Adipose tissue (tissue), 3 donors: ENCODE measurements around the gene ITGAL. TPM values are rescaled to one million over a fixed set of nuclear protein-coding genes. Genes with fewer than 3 reads are reported as not detected.

Source experiments
- H3K27ac ChIP-seq: one replicate; pipeline ENCODE4 v1.5.1; 2013; ENCODE audit warnings: low read depth, low read length
- WGBS, 3 donors: extraction: QIAGEN DNeasy Blood & Tissue Kit; methylation state at CpG; one replicate each; pipeline ENCODE4 v1.1.7; 2013; 5-methylcytosine and 5-hydroxymethylcytosine counted together
- polyA plus RNA-seq, 3 donors: library from polyadenylated mRNA; stranded (reverse); fragments of 200-250 nt; gene quantifications; one replicate each; pipeline ENCODE4 v1.2.3, GENCODE V29; 2013
- donor health status: healthy with polysubstance abuse.
- donor health status: Bipolar disorder and iron deficiency.
- donor health status: healthy.

The ITGAL gene
- polyA plus RNA-seq: 1 to 10 TPM; 1.2 to 5.3 (median 4.3) TPM

DNA sequence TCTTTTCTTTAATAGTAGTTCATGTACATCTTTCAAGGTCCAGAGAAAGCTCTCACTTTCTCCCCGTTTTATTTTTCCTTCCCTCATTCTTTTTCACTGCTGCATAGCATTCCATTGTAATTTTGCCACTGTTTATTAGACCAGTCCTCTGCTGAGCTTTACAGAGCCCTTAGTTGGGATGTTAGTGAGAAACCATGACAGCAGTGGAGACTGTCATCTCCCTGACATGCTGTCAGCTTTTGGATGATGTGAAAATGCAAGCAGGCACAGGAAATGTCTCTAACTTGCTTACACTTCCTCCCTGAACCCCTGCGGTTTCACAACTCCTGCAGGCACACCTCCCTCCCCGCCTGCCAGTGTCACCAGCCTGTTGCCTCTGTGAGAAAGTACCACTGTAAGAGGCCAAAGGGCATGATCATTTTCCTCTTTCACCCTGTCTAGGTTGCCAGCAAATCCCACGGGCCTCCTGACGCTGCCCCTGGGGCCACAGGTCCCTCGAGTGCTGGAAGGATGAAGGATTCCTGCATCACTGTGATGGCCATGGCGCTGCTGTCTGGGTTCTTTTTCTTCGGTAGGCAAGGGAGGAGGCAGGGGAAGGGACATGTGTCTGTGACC lies at the start of gene ITGAL:
ITGAL (plus strand) TSS at position 415 of the 615 bp plus-strand sequence; CDS start at position 511, 96 bp downstream.
- H3K27ac ChIP-seq: no peak within 1 kb of the TSS
- WGBS, 3 donors: 46 to 50% (median 46%) methylated on average over 8 of the region's 8 CpGs

DNA sequence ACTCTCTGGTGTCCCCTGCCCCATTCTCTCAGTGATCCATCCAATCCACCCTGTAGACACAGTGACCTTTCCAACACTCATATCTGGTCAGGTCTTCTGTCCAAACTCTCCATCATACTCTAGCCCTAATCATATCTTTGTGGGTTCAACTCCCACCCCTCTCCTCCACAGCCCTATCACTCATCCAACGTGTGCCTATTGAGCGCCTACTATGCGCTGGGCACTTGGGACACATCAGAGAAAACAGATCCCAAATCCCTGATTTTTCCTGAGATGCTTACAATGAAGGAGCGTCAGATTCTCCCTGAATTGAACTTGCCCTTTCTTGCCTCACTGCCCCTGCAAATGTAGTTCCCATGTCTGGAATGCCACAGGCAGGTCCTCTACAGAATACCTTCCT lies 44.5 kb upstream of the ITGAL start:
- WGBS, 3 donors: 95% methylated on average over 4 of the region's 4 CpGs
- H3K27ac ChIP-seq: no peak overlapping the region

DNA sequence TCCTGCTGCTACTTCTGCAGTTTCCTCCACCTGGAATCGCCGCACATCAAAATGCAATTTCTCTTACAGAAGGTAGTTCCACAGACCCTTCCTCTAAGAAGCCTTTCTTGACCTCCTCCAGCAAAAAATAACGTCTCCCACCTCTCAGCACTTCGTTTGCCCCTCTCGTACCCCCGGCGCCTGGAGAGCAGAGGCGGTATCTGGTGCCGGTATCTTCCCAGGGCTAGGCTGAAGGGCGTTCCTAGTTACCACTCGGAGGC lies 43.2 kb upstream of the ITGAL start:
- WGBS, 3 donors: 0 to 2% (median 2%) methylated on average over 11 of the region's 11 CpGs
- H3K27ac ChIP-seq: no peak overlapping the region

DNA sequence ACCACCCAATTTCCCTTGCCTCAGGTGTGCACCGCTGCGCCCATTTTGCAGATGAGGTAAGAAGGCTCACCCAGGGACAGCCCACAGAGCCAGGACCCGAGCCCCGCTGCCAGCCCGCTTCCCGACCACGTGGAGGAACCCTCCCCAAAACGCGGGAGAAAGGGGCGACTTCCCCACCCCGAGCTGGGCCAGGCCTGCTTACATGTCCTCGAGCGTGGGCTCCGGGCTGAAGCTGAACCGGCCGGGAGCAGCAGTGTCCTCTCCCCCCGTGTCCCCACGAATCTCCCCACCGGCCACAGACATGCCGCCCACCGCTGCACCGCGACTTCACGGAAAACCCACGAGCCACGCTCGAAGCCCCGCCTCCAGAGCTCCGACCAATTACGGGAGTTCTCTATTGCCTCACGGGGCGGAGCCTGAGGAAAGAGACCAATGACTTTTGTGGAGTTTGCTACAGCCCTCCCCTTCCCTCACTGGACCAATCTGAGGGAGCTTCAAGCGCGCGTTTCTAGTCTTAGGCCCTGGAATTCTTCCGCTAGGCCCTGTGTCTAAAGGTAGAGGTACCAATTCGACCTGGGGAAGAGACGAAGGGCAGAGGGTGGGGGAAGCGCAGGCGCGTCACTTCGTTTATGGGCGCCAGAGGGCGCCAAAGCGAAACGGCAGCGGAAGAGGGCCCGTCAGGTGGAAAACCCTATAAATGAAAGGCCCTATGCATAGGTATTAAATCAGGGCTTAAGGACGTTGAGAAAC lies 42.7 kb upstream of the ITGAL start, which contains the start of gene DCTPP1:
DCTPP1 (minus strand) TSS at position 353 of the 750 bp plus-strand sequence; CDS start at position 303, 50 bp downstream.
- WGBS, 3 donors: 0 to 1% (median 1%) methylated on average over 47 to 49 of the region's 49 CpGs
- H3K27ac ChIP-seq: no peak within 1 kb of the TSS

DNA sequence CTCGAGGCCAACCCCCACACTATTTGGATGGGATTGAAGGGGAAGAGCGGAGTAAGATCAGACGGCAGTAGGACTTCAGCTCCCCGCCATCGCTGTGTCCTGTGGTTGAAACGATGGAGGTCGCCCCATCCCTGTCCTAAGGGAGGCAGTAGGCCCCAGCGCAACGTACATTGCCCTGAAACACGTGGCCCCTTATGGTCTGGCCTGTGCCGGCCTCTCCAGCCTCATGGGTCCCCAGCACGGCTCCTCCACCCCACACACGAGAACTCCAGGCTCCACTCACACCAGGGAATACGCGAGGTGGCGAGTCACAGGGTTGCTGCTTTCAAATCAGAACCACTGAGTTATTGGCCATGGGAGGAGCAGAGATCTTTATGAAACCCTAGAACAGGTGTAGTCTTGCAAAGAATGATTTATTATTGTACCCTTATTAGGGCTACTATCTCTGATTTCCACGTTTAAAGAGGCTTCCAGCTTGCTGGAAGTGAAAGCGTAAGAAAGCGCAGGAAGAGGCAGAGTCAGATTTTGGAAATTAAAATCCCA lies 42.0 kb upstream of the ITGAL start:
- no peak overlapping the region for H3K27ac ChIP-seq
- 50 to 59% (median 53%) methylated on average over 19 of the region's 19 CpGs for WGBS, 3 donors

DNA sequence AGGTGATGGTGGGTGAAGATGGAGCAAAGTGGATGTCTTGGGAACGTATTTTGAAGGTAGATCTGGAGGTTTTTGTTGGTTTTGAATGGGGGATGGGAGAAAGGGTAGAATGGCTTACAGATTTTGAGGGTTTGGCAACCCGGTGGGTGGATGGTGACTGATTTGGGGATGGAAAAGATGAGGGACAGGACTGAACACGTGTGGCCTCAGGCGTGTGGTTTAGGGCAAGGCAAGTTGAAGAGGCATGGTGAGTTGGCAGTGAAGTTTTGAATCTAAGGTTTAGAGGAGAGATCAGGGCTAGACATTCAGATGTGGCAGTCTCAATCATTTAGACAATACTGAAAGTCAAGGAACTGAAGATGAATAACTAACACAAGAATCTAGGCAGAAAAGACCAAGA lies 37.7 kb upstream of the ITGAL start:
- WGBS, 3 donors: 64 to 75% (median 73%) methylated on average over 4 of the region's 4 CpGs
- H3K27ac ChIP-seq: no peak overlapping the region

DNA sequence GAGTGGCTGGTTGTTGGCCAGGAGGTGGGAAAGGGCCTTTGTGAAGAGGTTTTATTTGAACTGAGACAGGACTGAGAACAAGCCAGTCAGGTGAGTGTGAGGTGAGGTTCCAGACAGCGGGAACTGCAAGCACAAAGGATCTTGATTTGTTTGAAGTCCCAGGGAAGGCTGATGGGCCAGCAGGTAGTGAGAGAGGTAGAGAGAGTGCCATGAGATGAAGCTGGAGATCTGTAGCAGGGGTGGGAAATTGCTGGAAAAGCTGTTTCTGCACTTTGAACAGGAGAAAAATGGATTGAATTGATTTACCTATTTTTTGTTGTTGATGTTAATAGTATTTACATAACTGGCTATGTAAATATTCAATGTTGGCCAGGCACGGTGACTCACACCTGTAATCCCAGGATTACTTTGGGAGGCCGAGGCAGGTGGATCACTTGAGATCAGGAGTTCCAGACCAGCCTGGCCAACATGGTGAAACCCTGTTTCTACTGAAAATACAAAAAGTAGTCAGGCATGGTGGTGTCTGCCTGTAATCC lies 35.0 kb upstream of the ITGAL start:
- WGBS, 3 donors: 38 to 82% (median 74%) methylated on average over 3 of the region's 3 CpGs
- H3K27ac ChIP-seq: no peak overlapping the region

DNA sequence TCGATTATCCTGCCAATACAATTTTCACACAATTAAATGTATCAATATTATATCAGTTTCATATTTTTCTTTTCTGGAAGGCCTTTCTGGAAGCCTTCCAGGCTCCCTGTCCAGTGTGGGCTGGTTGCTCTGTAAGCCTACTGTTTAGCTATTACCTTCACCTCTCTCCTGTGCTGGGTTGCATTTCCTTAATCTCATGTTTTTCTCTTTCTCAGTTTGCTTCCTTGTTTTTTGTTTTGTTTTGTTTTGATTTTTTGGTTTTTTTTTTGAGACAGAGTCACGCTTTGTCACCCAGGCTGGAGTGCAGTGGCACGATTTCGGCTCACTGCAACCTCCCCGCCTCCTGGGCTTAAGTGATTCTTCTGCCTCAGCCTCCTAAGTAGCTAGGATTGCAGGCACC lies 33.7 kb upstream of the ITGAL start:
- H3K27ac ChIP-seq: no peak overlapping the region
- 89 to 94% (median 94%) methylated on average over 5 of the region's 5 CpGs for WGBS, 3 donors

DNA sequence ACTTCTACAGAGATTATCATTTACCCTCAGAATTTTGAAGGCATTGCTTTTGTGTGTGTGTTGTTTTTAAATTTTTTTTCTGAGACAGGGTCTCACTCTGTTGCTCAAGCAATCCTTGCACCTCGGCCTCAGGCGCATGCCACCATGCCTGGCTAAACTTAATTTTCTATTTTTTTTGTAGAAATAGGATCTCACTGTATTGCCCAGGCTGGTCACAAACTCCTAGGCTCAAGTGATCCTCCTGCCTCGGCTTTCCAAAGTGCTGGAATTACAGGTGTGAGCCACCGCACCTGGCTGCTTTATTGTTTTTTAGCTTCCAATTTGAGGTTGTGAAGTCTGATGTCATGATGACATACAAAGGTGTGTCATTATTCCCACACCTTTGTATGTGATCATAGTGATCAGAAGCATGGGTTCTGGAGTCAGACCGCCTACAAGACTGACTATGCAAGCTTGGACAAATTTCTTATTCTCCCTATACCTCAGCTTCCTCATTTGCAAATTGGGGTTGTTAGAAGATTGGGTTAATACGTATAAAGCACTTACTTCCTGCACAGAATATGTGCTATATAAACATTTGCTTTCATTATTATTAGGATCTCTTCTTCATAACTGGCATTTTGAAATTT lies 32.7 kb upstream of the ITGAL start:
- no peak overlapping the region for H3K27ac ChIP-seq
- 78 to 87% (median 80%) methylated on average over 6 of the region's 6 CpGs for WGBS, 3 donors

DNA sequence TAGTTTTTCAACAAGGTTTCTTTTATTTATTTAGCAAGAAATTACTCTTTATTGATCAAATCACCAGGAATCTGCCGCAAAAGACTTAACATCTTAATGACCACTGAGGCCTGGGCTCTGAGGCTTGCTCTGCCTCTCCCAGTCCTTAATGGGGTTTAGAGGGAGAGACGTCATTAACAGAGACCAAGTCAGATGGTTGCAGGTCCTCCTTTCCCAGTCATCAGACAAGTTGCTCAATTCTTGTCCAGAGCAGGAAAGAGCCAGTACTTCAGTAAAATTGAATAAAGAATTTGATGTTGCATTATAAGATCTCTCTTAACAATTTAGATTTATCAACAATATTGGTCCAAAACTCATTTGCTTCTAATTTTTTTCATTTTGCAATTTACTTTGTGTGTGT lies 28.9 kb upstream of the ITGAL start:
- no peak overlapping the region for H3K27ac ChIP-seq
- WGBS, 3 donors: 48 to 89% (median 78%) methylated on average over 2 of the region's 2 CpGs

DNA sequence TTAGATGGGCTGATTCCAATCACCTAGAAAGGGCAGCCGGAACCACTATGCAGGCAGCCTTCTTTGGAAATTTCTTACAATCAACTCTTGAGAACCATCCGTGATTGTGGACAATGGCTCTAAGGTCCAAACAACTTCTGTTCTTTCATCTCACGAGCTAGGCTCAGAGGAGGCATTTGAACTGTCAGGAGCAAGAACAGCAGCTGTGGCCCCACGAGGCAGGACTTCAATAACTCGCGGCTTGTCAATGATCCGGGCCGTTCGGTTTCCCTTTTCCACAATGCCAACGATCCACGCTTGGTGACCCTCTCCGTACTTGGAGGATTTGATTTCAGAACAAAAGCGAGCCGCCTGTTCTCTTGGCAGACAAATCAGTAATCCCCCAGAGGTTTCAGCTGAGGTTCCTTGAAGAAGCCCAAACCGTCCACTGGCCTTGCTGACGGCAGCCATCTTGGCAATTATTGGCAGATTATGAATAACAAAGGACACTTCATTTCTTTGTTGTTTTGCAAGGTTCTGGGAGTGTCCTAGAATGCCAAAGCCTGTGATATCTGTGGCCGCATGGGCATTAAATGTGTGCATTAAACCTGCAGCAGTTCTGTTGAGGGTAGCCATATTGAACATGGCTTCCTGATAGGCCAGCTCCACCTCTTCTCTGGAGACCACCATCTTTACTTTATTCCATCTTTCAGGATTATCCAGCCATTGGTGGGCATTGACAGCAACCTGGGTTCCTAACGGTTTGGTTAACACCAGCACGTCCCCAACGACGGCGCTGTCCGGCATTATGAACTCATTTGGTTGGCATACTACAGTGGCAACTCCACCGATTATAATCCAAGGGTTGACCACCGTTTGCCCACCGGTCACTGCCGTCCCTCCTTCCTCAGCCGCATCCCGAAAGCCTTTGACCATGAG lies 28.1 kb upstream of the ITGAL start:
- WGBS, 3 donors: 86 to 93% (median 90%) methylated on average over 29 of the region's 29 CpGs
- H3K27ac ChIP-seq: no peak overlapping the region

DNA sequence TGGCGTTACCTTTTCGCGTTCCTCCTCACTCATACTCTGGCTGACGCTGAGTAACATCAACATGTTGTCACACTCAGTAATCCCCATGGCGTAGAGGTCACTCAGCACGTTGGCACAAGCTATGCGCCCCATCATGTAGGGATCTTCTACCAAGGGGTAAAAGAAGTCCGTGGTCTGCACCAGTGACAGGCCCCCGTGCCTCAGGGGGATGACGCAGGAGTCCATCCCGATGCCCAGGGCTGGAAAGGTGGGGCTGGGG lies 27.5 kb upstream of the ITGAL start:
- WGBS, 3 donors: 24 to 29% (median 28%) methylated on average over 11 of the region's 11 CpGs
- H3K27ac ChIP-seq: no peak overlapping the region

DNA sequence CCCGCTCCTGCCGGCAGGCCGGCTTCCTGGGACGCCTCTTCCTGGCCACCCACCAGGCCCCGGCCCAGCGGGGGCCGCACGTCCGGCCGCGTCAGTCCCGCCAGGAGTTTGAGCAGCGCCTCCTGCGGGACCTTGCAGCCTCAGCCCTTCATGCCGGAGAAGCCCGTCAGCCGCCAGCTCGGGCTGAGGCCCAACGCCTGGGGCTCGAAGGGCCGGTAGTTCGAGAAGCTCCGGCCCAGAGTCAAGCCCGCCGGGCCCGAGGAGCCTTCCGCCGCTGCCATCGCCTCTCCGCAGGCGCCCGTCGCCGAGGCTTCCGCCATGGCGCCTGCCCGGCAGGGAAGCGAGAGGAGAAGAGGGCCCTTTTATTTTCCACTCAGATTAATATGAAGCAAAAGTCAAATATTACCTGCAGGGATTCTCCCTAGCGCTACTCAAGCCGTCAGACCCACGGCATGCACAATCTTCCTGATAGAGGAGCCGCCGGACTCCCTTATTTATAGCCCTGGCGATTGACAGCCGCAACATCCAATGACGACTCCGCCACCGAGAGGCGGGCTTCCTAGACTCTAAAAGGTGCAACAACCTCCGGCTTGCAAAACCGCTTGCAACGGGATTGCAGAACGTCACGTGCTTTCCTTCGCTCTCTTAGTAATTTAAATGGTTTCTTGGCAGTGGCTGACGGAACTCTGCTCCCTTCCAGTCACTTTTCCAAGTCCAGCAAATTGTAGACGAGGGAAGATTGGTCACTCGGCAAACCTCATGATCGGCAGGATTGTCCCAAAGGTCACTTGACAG lies 26.9 kb upstream of the ITGAL start, which contains the start of gene SEPHS2:
SEPHS2 (minus strand) TSS at position 467 of the 795 bp plus-strand sequence; CDS start at position 320, 147 bp downstream.
- whole genome bisulfite sequencing, 3 donors: 0% methylated on average over 55 to 59 of the region's 59 CpGs

DNA sequence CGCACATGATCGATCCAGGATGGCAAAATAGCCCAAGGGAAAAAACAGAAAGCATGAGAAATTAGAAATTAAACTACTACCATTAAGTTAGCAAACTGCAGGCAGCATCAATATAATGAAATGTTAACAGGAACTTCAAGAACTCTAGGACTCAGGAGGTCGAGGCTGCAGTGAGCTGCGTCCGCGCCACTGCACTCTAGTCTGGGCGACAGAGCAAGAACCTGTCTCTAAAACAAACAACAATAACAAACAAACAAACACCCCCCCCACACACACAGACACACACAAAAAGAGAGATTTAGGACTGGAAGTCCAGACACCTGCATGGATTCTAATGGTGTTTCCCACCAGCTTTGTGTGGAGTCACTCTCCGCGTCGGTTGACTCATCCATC lies 26.3 kb upstream of the ITGAL start:
- 66 to 75% (median 68%) methylated on average over 10 of the region's 10 CpGs for WGBS, 3 donors
- H3K27ac ChIP-seq: no peak overlapping the region

More for the DNA sequence above, 26.9 kb upstream of the ITGAL start, which contains the start of gene SEPHS2:
- peak within 1 kb of the TSS; percentile 93 for H3K27ac ChIP-seq

DNA sequence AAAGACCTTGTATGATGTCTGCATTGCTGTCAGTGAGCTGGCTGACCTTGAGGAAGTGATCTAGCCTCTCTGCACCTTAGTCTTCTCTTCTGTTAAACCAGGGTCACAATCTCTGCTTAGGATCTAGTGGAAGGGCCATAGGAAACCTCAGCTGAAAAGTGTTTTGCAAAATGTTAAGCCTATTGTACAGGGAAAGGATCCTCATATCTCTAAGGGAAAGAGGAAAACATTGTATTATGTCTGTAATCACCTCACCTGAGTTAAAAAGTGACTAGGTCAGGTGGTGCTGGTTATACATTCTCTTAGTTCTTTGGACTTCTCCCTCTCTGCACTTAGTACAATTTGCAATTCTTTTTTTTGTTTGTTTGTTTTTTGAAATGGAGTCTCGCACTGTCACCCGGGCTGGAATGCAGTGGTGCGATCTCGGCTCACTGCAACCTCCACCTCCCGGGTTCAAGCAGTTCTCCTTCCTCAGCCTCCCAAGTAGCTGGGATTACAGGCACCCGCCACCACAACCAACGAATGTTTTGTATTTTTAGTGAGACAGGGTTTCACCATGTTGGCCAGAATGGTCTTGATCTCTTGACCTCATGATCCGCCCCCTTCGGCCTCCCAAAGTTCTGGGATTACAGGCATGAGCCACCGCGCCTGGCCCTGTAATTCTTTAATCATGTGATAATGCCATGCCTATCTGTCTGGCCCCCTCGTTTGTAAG lies 24.9 kb upstream of the ITGAL start:
- H3K27ac ChIP-seq: no peak overlapping the region
- WGBS, 3 donors: 34 to 89% (median 80%) methylated on average over 12 of the region's 12 CpGs

DNA sequence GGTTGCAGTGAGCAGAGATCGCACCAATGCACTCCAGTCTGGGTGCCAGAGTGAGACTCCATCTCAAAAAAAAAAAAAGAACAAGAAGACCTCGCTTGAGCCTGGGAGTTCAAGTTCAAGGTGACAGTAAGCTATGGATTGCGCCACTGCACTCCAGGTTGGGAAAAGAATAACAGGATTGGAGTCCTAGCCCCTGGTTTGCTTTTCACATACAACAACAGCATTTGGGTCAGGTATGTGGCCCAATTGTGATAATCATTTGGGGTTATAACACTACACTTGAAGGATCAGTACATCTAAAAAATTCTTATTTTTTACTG lies 23.5 kb upstream of the ITGAL start:
- H3K27ac ChIP-seq: no peak overlapping the region
- WGBS, 3 donors: 88 to 93% (median 88%) methylated on average over 3 of the region's 3 CpGs
